Stimulated activated CD8-positive, alpha-beta memory T cell treated with anti-CD3 and anti-CD28 coated beads, Interleukin-15, amount 100 ng/mL, for 24 hours (primary cell): Measurements from ENCODE around the gene EXTL1.

Experiments
- DNase-seq: peaks from one replicate; pipeline ENCODE4 v3.0.0-alpha.2; 2020; ENCODE audit warnings: low read depth

EXTL1 gene

GRCh38 chr1:26070296-26070962 lies 48.9 kb downstream of the EXTL1 start:
- DNase-seq = no peak

GRCh38 chr1:26070963-26071342 lies 49.4 kb downstream of the EXTL1 start:
- DNase-seq = no peak

GRCh38 chr1:26072305-26072704 lies 50.7 kb downstream of the EXTL1 start:
- DNase-seq = no peak

GRCh38 chr1:26075421-26076144 lies 54.0 kb downstream of the EXTL1 start:
- no peak for DNase-seq

- no peak for DNase-seq
Observed at GRCh38 chr1:26077524-26077923, 55.9 kb downstream of the EXTL1 start.

- no peak for DNase-seq
Observed at GRCh38 chr1:26078286-26079177, 57.0 kb downstream of the EXTL1 start.

GRCh38 chr1:26079178-26079563 lies 57.6 kb downstream of the EXTL1 start:
- DNase-seq = no peak

GRCh38 chr1:26079960-26080814 lies 58.6 kb downstream of the EXTL1 start:
- no peak for DNase-seq

- no peak for DNase-seq
Observed at GRCh38 chr1:26081267-26082019, 59.9 kb downstream of the EXTL1 start.

- no peak for DNase-seq
Observed at GRCh38 chr1:26082020-26082350, 60.4 kb downstream of the EXTL1 start.

- no peak for DNase-seq
Observed at GRCh38 chr1:26083208-26083607, 61.6 kb downstream of the EXTL1 start.

GRCh38 chr1:26084091-26084561 lies 62.6 kb downstream of the EXTL1 start:
- DNase-seq = no peak

GRCh38 chr1:26084844-26085243 lies 63.3 kb downstream of the EXTL1 start:
- DNase-seq = no peak
